HG03045 (cell line): Measurements from ENCODE around the gene RNF223.
"Not testable (repeated sequence)": the region's sequence is repeated elsewhere in the genome, so short reads cannot be mapped to it uniquely, and the experiment has no call there.

Experiments
- ATAC-seq: cut with Tn5 transposase; IDR thresholded peaks from one replicate; pipeline ENCODE4 v1.9.1; 2021; ENCODE audit warnings: mild to moderate bottlenecking, moderate library complexity; ENCODE audit not compliant: unreplicated experiment

The RNF223 gene

DNA sequence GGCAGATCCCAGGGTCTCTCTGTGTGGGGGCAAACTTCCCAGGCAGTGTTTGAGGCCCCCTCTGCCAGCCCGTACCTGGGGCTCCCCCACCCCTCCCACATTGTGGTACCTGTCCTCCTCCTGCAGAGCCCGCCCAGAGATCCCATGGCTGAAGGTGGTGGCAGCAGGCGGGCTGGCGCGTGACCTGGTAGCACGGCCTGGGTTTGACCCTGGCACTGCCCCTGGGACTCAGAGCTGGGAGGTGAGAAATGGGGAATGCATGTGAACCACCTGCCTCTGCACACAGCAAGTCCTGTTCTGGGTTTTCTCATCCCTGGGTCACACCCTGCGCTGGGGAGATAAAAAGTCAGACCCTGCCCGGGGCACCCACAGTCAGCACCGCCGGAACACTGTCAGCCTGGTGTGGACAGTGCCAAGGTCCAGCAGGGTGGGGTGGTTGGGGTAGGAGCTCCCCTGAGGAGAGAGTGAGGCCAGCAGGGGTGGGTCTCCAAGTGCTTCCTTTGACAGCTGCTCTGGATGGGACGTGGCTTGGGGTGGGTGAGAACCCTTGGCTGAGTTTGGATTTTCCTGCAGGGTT is 42.4 kb downstream of the RNF223 start:
- ATAC-seq = no peak

DNA sequence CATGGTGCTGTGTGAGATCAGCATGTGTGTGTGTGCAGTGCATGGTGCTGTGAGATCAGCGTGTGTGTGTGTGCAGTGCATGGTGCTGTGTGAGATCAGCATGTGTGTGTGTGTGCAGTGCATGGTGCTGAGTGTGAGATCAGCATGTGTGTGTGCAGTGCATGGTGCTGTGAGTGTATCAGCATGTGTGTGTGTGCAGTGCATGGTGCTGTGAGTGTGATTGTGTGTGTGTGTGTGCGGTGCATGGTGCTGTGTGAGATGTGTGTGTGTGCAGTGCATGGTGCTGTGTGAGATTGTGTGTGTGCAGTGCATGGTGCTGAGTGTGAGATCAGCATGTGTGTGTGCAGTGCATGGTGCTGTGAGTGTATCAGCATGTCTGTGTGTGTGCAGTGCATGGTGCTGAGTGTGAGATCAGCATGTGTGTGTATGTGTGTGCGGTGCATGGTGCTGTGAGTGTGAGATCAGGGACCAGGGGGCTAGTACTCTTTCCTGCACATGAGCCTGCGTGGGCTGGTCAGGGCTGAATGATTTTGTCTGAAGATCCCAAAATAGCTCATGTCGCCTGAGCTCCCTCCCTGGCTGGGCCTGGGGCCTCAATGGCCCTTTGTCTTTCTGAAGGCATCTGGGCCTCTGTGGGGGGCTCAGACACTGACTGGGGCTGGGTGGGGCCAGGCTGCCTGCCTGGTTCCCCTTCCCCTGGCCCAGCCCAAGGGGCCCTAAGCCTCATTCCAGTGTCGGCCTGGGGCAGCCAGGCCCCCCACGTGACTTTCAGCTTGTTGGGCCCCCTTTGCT is 43.0 kb downstream of the RNF223 start:
- ATAC-seq = not testable (repeated sequence)

DNA sequence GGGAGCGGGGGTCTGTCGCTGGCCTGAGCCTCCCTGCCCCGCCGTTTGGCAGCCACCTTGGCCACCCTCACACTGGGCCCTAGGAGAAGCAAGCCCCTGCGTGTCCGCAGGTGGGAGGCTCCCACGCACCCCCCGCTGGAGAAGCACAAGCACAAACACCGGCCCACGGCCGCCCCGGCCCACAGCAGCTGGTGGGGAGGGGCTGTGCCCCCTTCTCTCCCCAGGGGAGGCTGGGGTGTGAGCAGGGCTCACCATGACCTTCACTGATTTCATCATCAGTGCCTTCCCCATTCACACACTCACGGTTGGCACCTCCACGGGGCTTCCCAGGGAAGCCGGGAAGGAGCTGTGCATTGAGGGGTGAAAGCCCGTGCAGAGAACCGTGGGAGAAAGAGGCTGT is 46.3 kb downstream of the RNF223 start:
- ATAC-seq = no peak

DNA sequence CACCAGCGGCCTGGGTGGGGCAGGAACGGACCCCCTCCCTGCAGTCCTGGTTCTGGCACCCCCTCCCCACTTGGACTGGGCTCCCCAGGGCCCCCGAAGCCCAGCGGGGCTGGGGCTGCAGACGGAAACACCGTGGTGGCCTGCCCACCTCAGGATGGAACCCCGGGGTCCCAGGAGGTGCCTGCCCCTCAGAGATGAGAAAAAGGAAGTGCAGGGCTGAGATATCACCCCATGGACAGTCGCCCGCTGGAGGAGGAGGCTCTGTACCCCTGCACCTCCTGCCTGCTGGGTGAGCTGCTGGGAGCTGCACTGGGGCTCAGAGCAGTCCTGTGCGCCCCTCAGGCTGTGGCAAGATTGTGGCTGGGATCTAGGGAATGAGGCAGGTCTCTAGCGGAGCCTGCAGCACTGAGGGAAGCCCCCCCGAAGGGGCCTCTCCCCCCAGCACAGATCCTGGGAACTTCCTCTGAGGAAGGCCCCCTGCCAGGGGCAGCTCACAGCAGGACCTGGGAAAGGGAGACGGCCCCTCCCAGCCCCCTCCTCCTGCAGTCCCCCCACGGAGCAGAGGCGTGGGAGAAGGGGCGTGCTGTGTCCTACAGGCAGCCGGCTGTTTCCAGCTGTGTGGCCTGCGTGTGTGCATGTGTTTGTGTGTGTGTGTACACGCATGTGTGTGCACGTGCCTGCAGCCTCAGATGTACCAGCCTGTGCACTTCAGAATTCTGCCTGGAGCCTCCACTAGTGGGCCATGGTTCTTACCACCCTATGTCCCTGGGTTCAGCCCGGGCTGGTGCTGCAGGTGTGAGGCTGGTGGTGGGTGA is 47.3 kb downstream of the RNF223 start:
- ATAC-seq = no peak

DNA sequence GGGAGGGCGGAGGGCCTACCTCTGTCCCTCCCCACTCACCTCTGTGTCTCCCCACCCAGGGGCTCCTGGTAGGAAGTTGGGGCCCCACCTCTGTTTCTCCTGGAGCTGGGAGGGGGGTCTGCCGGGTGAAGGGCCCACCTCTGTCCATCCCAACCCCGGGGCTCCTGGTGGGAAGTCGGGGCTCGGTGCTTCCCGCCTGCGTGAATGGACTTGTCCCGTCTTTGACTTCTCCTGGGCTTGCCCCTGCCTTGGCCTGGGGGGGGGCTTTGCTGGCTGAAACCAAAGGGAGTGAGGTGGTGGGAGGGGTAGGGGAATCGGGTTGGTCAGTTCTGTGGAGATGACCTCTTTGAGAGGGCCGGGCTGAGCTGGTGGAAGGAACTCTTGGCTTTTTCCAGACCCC is 48.4 kb downstream of the RNF223 start:
- no peak for ATAC-seq

DNA sequence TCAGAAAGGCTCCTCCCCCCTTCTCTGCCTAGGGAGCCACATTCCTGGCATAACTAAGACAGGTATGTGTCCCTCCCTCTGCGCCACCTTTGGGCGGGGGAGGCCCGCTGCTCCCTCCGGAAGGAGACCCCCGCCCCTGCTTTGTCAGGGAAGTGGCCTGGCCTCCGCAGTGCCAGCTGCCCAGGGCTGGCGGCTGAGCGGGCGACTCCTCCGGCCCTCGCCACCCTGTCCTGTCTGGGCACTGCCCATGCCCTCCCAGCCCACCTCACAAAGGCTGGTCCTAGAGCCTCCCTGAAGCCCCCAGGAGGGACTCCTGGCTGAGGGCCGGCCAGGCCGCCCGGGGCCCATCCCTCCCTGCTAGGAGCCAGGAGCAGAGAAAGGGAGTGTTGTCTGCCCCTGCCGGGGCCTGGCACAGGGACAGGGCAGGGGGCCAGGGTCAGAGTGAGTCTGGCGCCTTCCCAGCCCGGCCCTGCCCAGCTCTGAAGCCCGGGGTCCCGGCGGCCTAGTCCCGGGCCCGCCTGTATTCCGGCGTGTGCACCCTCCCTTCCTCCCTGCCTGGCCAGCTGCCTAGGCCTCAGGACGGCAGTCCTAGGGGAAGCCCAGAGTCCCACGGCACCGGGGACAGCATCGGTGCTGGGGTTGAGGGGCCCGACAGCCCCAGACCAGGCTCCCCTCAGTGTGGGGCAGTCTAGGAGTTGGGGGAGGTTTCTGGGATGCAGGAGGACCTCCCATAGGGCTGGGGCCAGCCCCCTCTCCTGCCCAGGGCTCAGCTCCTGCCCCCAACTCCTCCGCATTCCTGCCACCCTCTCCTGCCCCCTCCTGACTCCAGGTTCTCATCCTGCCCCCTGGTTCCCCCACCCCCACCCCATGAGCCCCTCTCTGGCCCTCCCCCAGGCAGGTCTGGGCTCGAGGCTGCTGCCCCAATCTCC is 49.1 kb downstream of the RNF223 start:
- ATAC-seq = no peak

DNA sequence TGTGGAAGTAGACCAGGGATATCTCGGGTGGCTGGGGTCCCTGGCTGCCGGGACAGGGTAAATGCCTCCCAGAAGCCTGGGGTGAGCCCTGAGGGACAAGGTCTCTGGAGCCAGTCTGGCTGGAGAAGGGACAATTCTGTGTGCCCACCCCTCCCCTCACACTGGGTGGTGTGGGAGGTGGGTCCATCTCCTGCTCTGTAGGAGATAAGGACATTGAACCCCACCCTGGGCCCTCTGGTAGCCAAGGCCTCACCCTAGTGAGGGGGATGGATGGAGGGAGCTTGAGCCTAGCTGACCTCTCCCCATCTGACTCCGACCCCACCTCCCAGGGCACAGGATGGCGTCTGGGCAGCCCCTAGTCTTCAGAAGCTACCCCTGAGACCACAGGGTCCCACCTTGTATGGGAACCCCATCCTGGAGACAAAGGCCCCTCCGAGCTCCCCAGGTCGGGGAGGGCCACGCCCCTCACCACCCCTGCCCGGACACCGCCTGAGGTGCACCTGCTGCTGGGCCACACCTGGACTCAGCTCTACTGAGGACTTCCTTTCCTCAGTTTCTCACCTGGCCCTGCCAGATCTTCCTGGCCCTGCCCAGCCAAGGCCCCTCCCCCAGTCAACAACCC is 49.8 kb downstream of the RNF223 start:
- no peak for ATAC-seq

DNA sequence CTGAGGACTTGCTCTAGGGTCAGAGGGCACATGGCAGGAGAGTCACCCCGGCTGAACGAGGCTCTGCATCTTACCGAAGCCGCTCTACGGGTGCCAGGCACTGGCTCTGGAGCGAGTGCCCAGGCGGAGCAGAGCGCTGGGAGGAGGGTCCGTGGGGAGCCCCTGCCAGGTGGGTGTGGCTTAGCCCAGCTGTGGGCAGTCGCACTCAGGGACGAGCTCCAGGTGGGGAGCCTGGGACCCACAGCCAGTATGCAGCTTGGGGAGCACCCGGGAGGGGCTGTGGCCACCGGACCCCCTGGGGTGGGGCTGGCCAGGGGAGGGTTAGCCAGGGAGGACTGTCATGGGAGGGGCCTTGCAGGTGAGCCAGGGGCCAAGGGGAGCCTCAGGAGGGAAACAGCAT is 50.4 kb downstream of the RNF223 start:
- ATAC-seq = no peak

DNA sequence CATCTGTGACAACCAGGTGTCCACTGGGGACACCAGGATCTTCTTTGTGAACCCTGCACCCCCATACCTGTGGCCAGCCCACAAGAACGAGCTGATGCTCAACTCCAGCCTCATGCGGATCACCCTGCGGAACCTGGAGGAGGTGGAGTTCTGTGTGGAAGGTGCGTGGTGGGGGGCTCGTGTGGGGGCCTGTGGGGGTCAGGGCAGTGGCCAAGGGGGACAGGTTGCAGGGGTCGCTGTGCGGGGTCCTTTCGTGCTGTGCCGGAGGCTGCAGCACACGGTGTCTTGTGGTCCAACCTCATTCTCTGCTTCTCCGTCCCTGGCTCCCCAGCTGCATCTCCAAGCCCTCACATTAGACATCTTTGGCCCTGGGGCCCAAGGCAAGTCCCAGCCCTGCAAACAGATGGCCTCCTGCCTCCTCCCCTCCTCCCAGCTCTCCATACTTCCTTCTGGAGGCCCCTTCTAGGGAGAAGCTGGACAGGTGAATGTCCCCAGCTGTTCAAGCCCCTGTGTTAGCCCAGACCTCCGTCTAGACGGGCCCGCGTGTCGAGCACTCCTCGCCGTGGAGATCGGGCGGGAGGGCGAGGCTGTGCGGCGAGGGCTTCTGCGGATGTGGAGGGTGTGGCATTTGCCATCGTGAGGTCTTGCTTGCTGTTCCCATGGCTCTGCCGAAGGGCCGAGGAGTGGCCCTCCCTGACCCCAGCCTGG is 51.6 kb downstream of the RNF223 start:
- no peak for ATAC-seq

DNA sequence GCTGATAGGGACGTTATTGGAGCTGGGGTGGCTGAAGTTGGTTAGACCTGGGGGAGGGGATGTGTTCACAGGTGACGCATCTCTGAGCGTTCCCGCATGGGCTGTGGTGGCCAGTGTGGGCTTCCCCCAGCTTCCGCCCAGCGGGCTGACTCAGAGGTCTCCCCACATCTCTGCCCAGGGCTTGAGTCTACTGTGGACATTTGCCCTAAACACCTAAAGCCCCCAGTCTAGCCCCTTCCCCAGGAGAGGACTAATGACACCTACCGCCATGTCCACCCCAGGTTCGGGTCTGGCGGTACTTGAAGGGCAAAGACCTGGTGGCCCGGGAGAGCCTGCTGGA is 52.2 kb downstream of the RNF223 start:
- ATAC-seq = no peak

DNA sequence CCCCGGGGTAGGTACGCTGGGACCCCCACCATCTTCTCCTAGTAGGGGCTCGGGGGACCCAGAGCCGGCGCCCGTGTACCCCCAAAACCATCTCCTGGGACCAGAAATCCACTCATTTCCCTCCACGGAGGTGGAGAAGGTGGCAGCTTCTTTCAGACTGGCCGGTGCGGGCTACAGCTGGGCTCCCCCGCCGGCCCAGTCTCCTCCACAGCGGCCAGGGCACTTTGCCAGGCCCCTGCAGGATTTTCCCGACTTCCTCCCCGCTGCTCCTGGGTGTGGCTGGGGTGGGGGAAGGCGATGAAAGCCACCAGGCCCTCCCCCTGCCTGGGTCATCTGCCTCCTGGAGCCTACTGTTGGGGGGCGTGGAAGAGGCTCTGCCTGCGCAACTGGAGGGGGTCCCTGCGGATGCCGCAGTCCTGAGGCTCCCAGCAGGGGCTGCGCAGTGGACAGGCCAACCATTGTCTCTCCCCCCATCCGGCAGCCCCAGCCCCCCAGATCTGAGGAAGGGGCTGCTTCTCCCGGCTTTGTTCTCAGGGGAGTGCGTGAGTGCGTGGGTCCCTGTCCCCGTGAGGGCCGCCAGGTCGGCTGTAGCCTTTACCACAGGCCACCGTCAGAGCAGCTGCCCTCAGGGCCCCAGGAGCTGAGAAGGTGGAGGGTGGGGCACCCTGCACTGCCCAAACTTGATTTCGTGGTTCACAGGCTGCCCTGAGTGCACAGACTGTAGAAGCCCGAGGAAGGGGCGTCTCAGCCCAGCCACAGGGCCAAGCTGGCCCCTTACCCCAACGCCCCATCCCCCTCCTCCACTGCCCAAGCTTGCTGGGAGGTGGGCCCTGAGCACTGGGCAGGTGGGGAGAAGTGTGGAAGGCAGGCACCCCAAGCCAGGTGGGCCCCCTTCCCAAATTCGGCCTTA is 52.8 kb downstream of the RNF223 start:
- ATAC-seq = no peak
